Measurements from ENCODE around the gene CACTIN. TPM values are rescaled to one million over a fixed set of nuclear protein-coding genes. Genes with fewer than 3 reads are reported as not detected.

The CACTIN gene
- total and polyA plus RNA-seq, 2 of the 4 experiments (the other 2 are of a cell fraction): 10.8 to 19.5 TPM

GRCh38 chr19:3619631-3620012, 7.0 kb downstream of the CACTIN start:
- ChIA-PET CTCF (no interaction called here), POLR2A (ENCODE audit: unreplicated experiment) (no interaction called here)
- 90% methylated on average over 4 of the region's 17 CpGs; no CpG with 5 or more reads in 1 of the 2 experiments for WGBS, 2 experiments (ENCODE audit: extremely low coverage in 2 of 2, insufficient read length in 1 of 2)
- dilution Hi-C loops (cut with HindIII; ENCODE audit: low sequenced_read_pairs, unreplicated experiment) (no loop called here), intact Hi-C loops (cut with micrococcal nuclease) (loop anchor here (10.0 kb wide), 1 partner anchor 295 kb away; no protein-coding TSS in a partner anchor), in situ Hi-C loops (cut with MboI; ENCODE audit: low sequenced_read_pairs) (loop anchor here (25.0 kb wide), 1 partner anchor 307 kb away; no protein-coding TSS in a partner anchor)
- no peaks in the 10 kb centered on the region for H3K27me3 ChIP-seq (ENCODE audit: control insufficient read depth, insufficient read depth, low read length)
- H4K8ac ChIP-seq (ENCODE audit: low read depth in 2 of 2, low read length in 2 of 2): no peak overlapping the region
- H3K14ac ChIP-seq (replicated peaks; ENCODE audit: low read depth, low read length): no peak overlapping the region
- peaks cover 28% of the 10 kb centered on the region for H3K36me3 ChIP-seq (ENCODE audit: control insufficient read depth, insufficient read depth, low read length)
- peaks cover 10% of the 10 kb centered on the region; the same call in 1 of the 2 replicates for H4K20me1 ChIP-seq (ENCODE audit: insufficient read depth, low read length)
- no peak overlapping the region for H2BK20ac ChIP-seq (ENCODE audit: low read depth, low read length)
- H2AFZ ChIP-seq (replicated peaks; ENCODE audit: low read length, poor library complexity): peak overlapping the region; percentile 14
- H3K23ac ChIP-seq (ENCODE audit: low read depth, low read length): no peak overlapping the region
- ATAC-seq (ENCODE audit: low read depth) (no peak), DNase-seq (no peak)
- TF ChIP-seq MAFK (IDR thresholded peaks at IDR 0.05; ENCODE audit: low read depth, low read length) (no peak), RFX5 (IDR thresholded peaks at IDR 0.05; ENCODE audit: low read depth, low read length) (no peak), BHLHE40 (IDR thresholded peaks at IDR 0.05; ENCODE audit: low read depth, low read length) (no peak), FOS (IDR thresholded peaks at IDR 0.05; ENCODE audit: low read depth, low read length) (no peak), ELK1 (IDR thresholded peaks at IDR 0.05; ENCODE audit: borderline replicate concordance, low read depth, low read length) (no peak), MAZ (IDR thresholded peaks at IDR 0.05; ENCODE audit: borderline replicate concordance, low read depth, low read length) (no peak), CHD1 (IDR thresholded peaks at IDR 0.05; ENCODE audit: low read depth, low read length) (no peak), POLR2A (IDR thresholded peaks at IDR 0.05; ENCODE audit: low read depth, low read length) (no peak), NFE2L2 (IDR thresholded peaks at IDR 0.05; ENCODE audit: low read depth, low read length) (no peak), CEBPB (IDR thresholded peaks at IDR 0.05; ENCODE audit: low read depth, low read length) (no peak), RAD21 (IDR thresholded peaks at IDR 0.05; ENCODE audit: low read length) (no peak)
- H3K4me2 ChIP-seq (ENCODE audit: low read depth, low read length): no peak overlapping the region
- no peak overlapping the region for H2BK15ac ChIP-seq (ENCODE audit: low read depth, low read length)
- no peaks in the 10 kb centered on the region for H3K9me3 ChIP-seq (ENCODE audit: control insufficient read depth, insufficient read depth, low read length)
- peaks cover 3 to 23% of the 10 kb centered on the region in 2 experiments; a peak in 2 of 4 replicates for H3K79me1 ChIP-seq (ENCODE audit: low read depth in 1 of 2, low read length in 2 of 2)
- peaks cover 3% of the 10 kb centered on the region; the same call in 1 of the 2 replicates for H3K4me1 ChIP-seq (ENCODE audit: control insufficient read depth, insufficient read depth, low read length)
- no peak overlapping the region for H4K91ac ChIP-seq (ENCODE audit: insufficient read depth, low read depth, low read length)
- H3K27ac ChIP-seq (ENCODE audit: insufficient read depth, low read length): no peak overlapping the region
- no peak overlapping the region for H4K5ac ChIP-seq (ENCODE audit: low read depth, low read length)
- H3K56ac ChIP-seq (ENCODE audit: extremely low read depth, insufficient read depth, low read length): no peak overlapping the region
- no peak overlapping the region for H3K4me3 ChIP-seq (ENCODE audit: insufficient read depth, low read depth, low read length)
- no peak overlapping the region for H3K18ac ChIP-seq (ENCODE audit: low read depth, low read length)
- H2BK120ac ChIP-seq (ENCODE audit: low read depth, low read length): no peak overlapping the region
- no peak overlapping the region for H2BK5ac ChIP-seq (ENCODE audit: low read depth, low read length, poor library complexity, severe bottlenecking)
- H3K9me1 ChIP-seq (ENCODE audit: insufficient read depth, low read length): no peaks in the 10 kb centered on the region
- no peak overlapping the region for H3K9ac ChIP-seq (ENCODE audit: low read depth, low read length)
- no peak overlapping the region for H3K4ac ChIP-seq (ENCODE audit: low read depth, low read length)
- H2AK5ac ChIP-seq (ENCODE audit: low read depth, low read length): no peak overlapping the region
- BruUV-seq (replicated peaks): no TSS peak
- H2AK9ac ChIP-seq (replicated peaks; ENCODE audit: low read depth, low read length, poor library complexity): no peak overlapping the region

All from IMR-90 (cell line).